NCI-H2227 treated with DMSO at 0.1 percent for 48 hours (cell line): ENCODE results near the gene ANKRD18A.
"Not testable (repeated sequence)": the region's sequence is repeated elsewhere in the genome, so short reads cannot be mapped to it uniquely, and the experiment has no call there.

Experiments
- DNase-seq: peaks from one replicate; lab custom pipeline; 2025; lab: John Stamatoyannopoulos, UW

Gene ANKRD18A

GRCh38 chr9:38626006-38626405 lies 5.6 kb upstream of the ANKRD18A start:
- DNase-seq = no peak

DNA sequence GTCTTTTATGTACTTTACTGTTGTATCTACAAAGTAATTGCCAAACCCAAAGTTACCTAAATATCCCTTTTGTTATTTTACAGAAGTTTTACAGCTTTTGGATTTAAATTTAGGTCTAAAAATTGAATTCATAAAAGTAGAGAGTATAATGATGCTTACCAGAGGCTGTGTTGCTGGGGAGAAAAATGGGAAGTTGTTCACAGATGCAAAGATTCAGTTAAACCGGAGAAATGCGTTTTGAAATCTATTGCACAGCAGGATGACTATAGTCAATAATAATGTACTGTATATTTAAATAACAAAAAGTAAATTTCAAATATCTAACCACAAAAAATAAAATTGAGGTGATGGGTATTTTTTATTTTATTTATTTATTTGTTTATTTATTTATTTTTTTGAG lies 2.6 kb upstream of the ANKRD18A start:
- DNase-seq = no peak

DNA sequence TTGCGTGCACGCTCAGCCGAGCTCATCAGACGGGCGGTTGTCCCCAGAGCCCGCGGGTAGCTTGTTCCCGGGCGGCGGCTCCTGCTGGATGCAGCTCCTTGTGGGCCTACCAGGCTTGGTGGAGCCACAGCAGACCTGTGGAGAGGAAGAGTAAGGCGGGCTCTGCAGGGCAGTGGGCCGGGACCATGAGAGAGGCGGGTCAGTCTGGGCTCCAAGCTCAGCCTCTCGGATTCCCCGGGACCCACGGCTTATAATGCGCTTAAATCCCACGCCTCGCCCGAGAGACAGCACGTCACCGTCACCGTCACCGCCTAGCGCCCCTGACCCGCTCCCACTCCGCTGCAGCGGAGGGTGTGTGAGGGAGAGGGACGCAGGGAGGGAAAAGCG lies 1.9 kb upstream of the ANKRD18A start:
- DNase-seq = peak; percentile 8

- DNase-seq = no peak
These were observed 1.3 kb upstream of the ANKRD18A start for GRCh38 chr9:38621434-38622287.

- no peak for DNase-seq
These were observed 594 bp downstream of the ANKRD18A start for GRCh38 chr9:38619556-38620447.

DNA sequence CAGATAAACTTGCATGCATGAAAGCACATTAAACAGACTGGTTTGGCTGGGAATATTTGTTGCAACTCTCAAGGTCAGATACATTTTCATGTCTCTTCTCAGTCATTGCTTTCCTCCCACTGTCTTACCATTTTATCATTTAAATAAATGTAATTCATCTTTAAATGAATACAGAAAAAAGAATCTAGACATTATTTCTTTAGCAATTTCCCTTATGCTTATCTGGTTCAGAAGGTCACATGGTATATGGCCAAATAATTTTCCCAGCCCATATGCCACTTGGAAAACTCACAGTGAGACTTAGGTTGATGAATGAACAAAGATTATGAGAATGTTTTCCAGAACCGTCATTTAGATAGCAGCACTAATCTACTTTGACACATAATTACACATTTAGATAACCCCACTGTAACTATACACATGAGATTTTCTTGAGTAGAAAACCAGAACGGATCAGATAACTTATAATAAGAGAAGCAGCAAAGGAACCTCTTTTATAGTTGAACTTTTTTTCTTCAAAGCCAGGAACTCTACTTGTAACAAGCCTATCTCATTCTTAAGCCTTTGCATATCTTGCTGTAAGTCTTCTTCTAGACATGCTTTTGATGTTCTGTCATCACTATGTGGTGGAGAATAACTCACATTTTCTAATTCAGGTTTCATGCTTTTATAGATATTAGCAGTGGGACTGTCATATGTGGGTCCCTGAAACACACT lies 22.2 kb downstream of the ANKRD18A start:
- not testable (repeated sequence) for DNase-seq

DNA sequence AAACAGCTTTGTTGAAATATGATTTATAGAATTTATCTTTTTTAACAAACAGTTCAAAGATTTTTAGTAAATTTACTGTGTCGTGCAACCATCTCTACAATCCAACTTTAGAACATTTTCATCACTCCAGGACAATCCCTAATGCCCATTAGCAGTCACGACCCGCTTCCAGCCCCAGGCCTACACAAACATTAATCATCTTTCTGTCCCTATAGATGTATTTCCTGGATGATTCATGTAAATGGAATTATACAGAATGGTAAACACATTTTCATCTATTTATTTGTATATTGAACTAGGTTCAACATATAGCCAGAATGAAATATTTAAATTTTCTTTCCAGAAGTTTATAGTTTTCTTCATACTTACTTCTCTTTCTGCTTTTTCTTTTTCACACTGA lies 25.3 kb downstream of the ANKRD18A start:
- DNase-seq = not testable (repeated sequence)

GRCh38 chr9:38591346-38592063 lies 28.9 kb downstream of the ANKRD18A start:
- DNase-seq = not testable (repeated sequence)

DNA sequence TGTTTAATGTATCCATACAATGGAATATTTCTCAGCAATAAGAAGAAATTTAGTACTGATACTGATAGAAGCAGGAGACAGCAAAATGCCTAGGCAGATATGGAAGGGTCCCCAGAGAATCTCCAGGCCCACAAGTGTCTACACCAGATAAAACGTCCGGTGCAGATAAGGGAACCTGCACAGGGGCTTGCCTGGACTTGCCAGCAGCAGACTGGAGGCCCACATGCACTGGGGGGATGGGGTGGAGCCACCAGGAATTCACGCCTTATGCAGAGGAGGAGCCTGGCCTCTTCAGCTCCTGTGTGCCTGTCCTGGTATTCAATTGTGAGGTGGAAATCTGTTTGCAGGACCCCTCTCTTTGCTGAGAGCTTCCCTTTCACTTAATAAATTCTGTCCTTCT lies 36.6 kb downstream of the ANKRD18A start:
- DNase-seq = not testable (repeated sequence)

GRCh38 chr9:38580112-38580511 lies 40.3 kb downstream of the ANKRD18A start:
- DNase-seq = not testable (repeated sequence)

DNA sequence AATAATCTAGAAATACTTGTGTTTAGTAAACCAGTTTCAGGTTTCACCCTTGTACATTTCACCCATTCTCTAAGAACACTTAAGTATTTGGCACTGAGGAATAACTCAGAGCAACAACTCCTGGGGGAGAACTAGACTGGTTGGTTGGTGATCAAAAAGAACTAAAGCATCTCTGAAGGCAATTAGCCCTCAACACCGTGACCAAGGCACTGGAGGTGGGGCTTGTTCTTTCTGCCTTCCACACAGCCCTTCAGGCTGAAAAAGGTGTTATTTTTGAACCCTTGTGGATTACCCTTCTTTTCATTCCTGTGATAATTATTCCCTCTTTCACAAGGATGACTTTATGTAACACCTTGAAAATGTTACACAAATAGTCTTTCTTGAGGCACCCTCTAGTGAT lies 44.2 kb downstream of the ANKRD18A start:
- not testable (repeated sequence) for DNase-seq

DNA sequence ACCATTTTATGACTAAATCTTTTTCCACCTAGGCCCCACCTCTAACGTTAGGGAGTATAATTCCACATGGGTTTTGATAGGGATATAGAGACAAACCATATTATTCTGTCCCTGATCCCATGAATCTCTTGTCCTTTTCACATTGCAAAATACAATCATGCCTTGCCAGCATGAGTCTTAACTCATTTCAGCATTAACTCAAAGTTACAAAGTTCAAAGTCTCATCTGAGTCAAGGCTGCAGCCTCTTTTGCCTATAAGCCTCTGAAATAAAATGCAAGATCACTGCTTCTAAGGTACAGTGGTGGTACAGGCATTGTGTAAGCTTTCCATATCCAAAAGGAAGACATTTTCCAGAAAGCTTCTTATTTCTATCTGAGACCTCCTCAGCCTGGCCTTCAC lies 54.3 kb downstream of the ANKRD18A start:
- DNase-seq = not testable (repeated sequence)

- not testable (repeated sequence) for DNase-seq
These were observed 55.2 kb downstream of the ANKRD18A start for GRCh38 chr9:38565178-38565577.

DNA sequence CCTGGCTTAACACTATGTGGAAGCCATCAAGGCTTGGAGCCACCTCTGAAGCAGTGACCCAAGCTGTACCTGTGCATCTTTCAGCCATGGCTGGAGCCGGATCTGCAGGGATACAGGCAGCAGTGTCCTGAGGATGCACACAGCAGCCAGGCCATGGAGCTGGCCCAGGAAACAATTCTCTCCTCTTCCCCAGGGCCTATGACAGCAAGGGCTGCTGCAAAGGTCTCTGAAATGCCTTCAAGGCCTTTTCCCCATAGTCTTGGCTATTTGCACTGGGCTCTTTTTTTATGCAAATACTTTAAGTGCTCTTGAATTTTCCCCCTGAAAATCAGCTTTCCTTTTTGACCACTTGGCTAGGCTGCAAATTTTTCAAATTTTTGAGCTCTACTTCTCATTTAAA lies 56.5 kb downstream of the ANKRD18A start:
- DNase-seq = not testable (repeated sequence)

DNA sequence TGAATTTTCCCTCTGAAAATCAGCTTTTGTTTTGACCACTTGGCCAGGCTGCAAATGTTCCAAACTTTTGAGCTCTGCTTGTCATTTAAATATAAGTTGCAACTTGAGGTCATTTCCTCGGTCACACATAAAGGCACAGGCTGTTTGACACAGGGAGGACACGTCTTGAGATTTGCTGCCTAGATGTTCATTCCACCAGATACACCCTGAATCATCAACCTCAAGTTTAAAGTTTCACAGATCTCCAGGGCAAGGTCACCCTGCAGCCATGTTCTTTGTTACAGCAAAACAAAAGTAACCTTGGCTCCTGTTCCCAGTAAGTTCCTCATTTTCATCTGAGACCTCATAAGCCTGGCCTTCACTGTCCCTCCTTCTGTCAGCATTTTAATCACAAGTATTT lies 59.3 kb downstream of the ANKRD18A start:
- DNase-seq = not testable (repeated sequence)

DNA sequence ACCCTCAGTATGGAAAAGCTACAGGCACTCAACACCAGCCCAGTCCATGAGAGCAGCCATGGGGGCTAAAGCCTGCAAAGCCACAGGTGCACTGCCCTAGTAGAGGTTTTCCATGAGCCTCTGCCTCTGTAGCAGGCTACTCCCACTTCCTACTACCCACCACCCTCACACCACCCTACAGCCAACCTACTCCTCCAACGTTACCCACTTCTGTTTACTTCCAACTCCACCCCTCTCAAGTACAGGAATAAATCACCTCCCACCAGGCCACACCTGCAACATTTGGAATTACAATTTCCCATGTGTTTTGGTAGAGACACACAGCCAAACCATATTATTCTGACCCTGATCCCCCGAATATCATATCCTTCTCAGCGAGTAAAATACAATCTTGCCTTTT lies 61.2 kb downstream of the ANKRD18A start:
- not testable (repeated sequence) for DNase-seq

GRCh38 chr9:38557746-38558145 lies 62.6 kb downstream of the ANKRD18A start:
- DNase-seq = not testable (repeated sequence)

- DNase-seq = not testable (repeated sequence)
These were observed 65.4 kb downstream of the ANKRD18A start for GRCh38 chr9:38554966-38555365.

DNA sequence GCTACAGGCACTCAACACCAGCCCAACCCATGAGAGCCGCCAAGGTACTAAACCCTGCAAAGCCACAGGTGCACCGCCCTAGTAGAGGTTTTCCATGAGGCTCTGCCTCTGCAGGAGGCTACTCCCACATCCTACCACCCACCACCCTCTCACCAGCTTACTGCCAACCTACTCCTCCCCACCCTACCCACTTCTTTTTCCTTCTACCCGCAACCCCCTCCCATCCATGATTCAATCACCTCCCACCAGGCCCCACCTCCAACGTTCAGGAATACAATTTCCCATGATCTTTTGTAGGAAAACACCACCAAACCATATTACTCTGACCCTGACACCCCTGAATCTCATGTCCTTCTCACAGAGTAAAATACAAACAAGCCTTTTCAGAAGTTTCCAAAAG lies 67.4 kb downstream of the ANKRD18A start:
- DNase-seq = not testable (repeated sequence)

- DNase-seq = not testable (repeated sequence)
These were observed 73.8 kb downstream of the ANKRD18A start for GRCh38 chr9:38546497-38547163.

- not testable (repeated sequence) for DNase-seq
These were observed 79.9 kb downstream of the ANKRD18A start for GRCh38 chr9:38540535-38540934.
